Neural cell (in vitro differentiated cells): Measurements from ENCODE around the gene ATP5F1E. TPM values are rescaled to one million over a fixed set of nuclear protein-coding genes. Genes with fewer than 3 reads are reported as not detected.

Source experiments
- H2AFZ ChIP-seq: fragments of 200-600, 300-800 bp; sonication (generic), shearing (Covaris generic); 2 replicates; pipeline ENCODE4 v1.6.0; 2014; ENCODE audit warnings: low read depth, mild to moderate bottlenecking, antibody characterized with exemption, low read length, moderate library complexity
- H3F3A ChIP-seq: fragments of 200-600 bp; shearing (Covaris generic); 2 replicates; pipeline ENCODE4 v1.6.1; 2016; ENCODE audit warnings: mild to moderate bottlenecking, moderate library complexity, mixed read lengths, antibody characterized with exemption, low read length; ENCODE audit not compliant: insufficient read depth, poor library complexity, severe bottlenecking
- H3K27ac ChIP-seq: fragments of 200-600, 300-800 bp; sonication (generic), shearing (Covaris generic); 2 replicates; pipeline ENCODE4 v1.5.1; 2014; ENCODE audit warnings: mild to moderate bottlenecking, low read length, moderate library complexity
- H3K27me3 ChIP-seq: fragments of 300-800, 200-600 bp; sonication (generic), shearing (Covaris generic); 2 replicates; pipeline ENCODE4 v1.6.0; 2014; ENCODE audit warnings: mild to moderate bottlenecking, low read depth, low read length, moderate library complexity; ENCODE audit not compliant: insufficient read depth
- H3K36me3 ChIP-seq: fragments of 300-800, 200-600 bp; sonication (generic), shearing (Covaris generic); 2 replicates; pipeline ENCODE4 v1.5.1; 2014; ENCODE audit warnings: mild to moderate bottlenecking, antibody characterized with exemption, low read length, moderate library complexity; ENCODE audit not compliant: insufficient read depth
- H3K4me2 ChIP-seq: fragments of 300-800, 200-600 bp; sonication (generic), shearing (Covaris generic); 2 replicates; pipeline ENCODE4 v1.6.0; 2014; ENCODE audit warnings: mild to moderate bottlenecking, low read length
- H3K4me3 ChIP-seq: fragments of 300-800, 200-600 bp; sonication (generic), shearing (Covaris generic); 2 replicates; pipeline ENCODE4 v1.5.1; 2014; ENCODE audit warnings: mild to moderate bottlenecking, low read length, moderate library complexity
- H3K79me2 ChIP-seq: fragments of 200-600 bp; shearing (Covaris generic); replicated peaks from 2 replicates; pipeline ENCODE4 v1.6.0; 2014; ENCODE audit warnings: mild to moderate bottlenecking, low read length, moderate library complexity; ENCODE audit not compliant: insufficient read depth
- H3K9ac ChIP-seq: fragments of 300-800, 200-600 bp; sonication (generic), shearing (Covaris generic); 2 replicates; pipeline ENCODE4 v1.6.1; 2016; ENCODE audit warnings: mild to moderate bottlenecking, low read length, mixed read lengths
- H3K9me2 ChIP-seq: fragments of 200-600 bp; shearing (Covaris generic); 2 replicates; pipeline ENCODE4 v1.6.1; 2016; ENCODE audit warnings: mild to moderate bottlenecking, low read length, mixed read lengths; ENCODE audit not compliant: insufficient read depth
- H3K9me3 ChIP-seq: fragments of 200-600, 300-800 bp; sonication (generic), shearing (Covaris generic); 2 replicates; pipeline ENCODE4 v1.6.1; 2016; ENCODE audit warnings: mild to moderate bottlenecking, mixed run types, low read length, moderate library complexity, mixed read lengths
- H4K20me1 ChIP-seq: fragments of 200-600 bp; shearing (Covaris generic); 2 replicates; pipeline ENCODE4 v1.6.1; 2016; ENCODE audit warnings: mild to moderate bottlenecking, mixed run types; ENCODE audit not compliant: insufficient read depth
- CTCF ChIP-seq: fragments of 450-650 bp; IDR thresholded peaks from 2 replicates; pipeline ENCODE4 v1.5.1; 2014; ENCODE audit warnings: antibody characterized with exemption, mild to moderate bottlenecking, moderate library complexity; ENCODE audit not compliant: poor library complexity, severe bottlenecking
- EP300 ChIP-seq: fragments of 450-650 bp; conservative IDR thresholded peaks from 2 replicates; pipeline ENCODE4 v1.6.1; 2014; ENCODE audit warnings: antibody characterized with exemption, mild to moderate bottlenecking, moderate library complexity; ENCODE audit not compliant: poor library complexity, severe bottlenecking
- EZH2 ChIP-seq: fragments of 200-600, 300-800 bp; shearing (Covaris generic), sonication (generic); IDR thresholded peaks from 2 replicates; pipeline ENCODE4 v1.6.1; 2014; ENCODE audit warnings: antibody characterized with exemption, low read length, borderline replicate concordance, mild to moderate bottlenecking; ENCODE audit not compliant: insufficient read depth, poor library complexity, severe bottlenecking
- MXI1 ChIP-seq: fragments of 450-650 bp; conservative IDR thresholded peaks from 2 replicates; pipeline ENCODE4 v1.6.1; 2014; ENCODE audit warnings: antibody characterized with exemption, mild to moderate bottlenecking; ENCODE audit not compliant: poor library complexity, severe bottlenecking
- POLR2AphosphoS5 ChIP-seq: IDR thresholded peaks from 2 replicates; pipeline ENCODE4 v1.6.1; 2012
- RAD21 ChIP-seq: fragments of 450-650 bp; conservative IDR thresholded peaks from 2 replicates; pipeline ENCODE4 v1.6.1; 2014; ENCODE audit warnings: antibody characterized with exemption, mild to moderate bottlenecking, moderate library complexity
- REST ChIP-seq: IDR thresholded peaks from 2 replicates; pipeline ENCODE4 v1.6.1; 2012; ENCODE audit warnings: borderline replicate concordance
- SMC3 ChIP-seq: fragments of 450-650 bp; conservative IDR thresholded peaks from 2 replicates; pipeline ENCODE4 v1.6.1; 2014; ENCODE audit warnings: antibody characterized with exemption, mild to moderate bottlenecking, moderate library complexity; ENCODE audit not compliant: poor library complexity
- TAF1 ChIP-seq: IDR thresholded peaks from 2 replicates; pipeline ENCODE4 v1.6.1; 2012; ENCODE audit warnings: low read depth
- polyA plus RNA-seq: library from polyadenylated mRNA; depleted of rRNA; stranded (reverse); fragments of >200 nt; gene quantifications from 2 replicates; pipeline ENCODE4 v1.2.3, GENCODE V29; 2014

Gene ATP5F1E
- polyA plus RNA-seq, 1 donor from 2014 or later = 133 TPM

GRCh38 chr20:58997141-58997770, 34.9 kb downstream of the ATP5F1E start:
- no peak overlapping the region for H3K9ac ChIP-seq
- H2AFZ ChIP-seq = no peak overlapping the region
- H3K4me3 ChIP-seq = no peak overlapping the region
- no peaks in the 10 kb centered on the region for H3K79me2 ChIP-seq
- no peaks in the 10 kb centered on the region for H3K27me3 ChIP-seq
- H3K9me3 ChIP-seq = no peaks in the 10 kb centered on the region
- H3K27ac ChIP-seq = peak overlapping the region; percentile 31
- H3F3A ChIP-seq = no peaks in the 10 kb centered on the region
- no peak overlapping the region for H3K4me2 ChIP-seq
- peaks cover 6% of the 10 kb centered on the region for H3K36me3 ChIP-seq
- no peaks in the 10 kb centered on the region for H4K20me1 ChIP-seq
- no peaks in the 10 kb centered on the region for H3K9me2 ChIP-seq
- TF ChIP-seq TAF1 (no peak), POLR2AphosphoS5 (no peak), CTCF (no peak), SMC3 (no peak), RAD21 (no peak), MXI1 (peak; percentile 2), REST (no peak)

- Histone ChIP-seq H3K9me2 (no peaks in the 10 kb centered on the region), H3K79me2 (no peaks in the 10 kb centered on the region), H4K20me1 (no peaks in the 10 kb centered on the region), H3K9me3 (no peaks in the 10 kb centered on the region), H2AFZ (no peak overlapping the region), H3K4me2 (no peak overlapping the region), H3K9ac (no peak overlapping the region), H3K4me3 (no peak overlapping the region), H3F3A (no peaks in the 10 kb centered on the region), H3K27me3 (no peaks in the 10 kb centered on the region), H3K27ac (no peak overlapping the region), H3K36me3 (peaks cover 10% of the 10 kb centered on the region)
- TF ChIP-seq TAF1 = no peak
- no peak for TF ChIP-seq POLR2AphosphoS5
- no peak for TF ChIP-seq MXI1
- no peak for TF ChIP-seq EP300
- TF ChIP-seq EZH2 = no peak
Observed at GRCh38 chr20:58996226-58996611, 35.9 kb downstream of the ATP5F1E start.
